NAMALWA (cell line): ENCODE measurements around the gene PANK2.
"Not testable (repeated sequence)": the region's sequence is repeated elsewhere in the genome, so short reads cannot be mapped to it uniquely, and the experiment has no call there.

Experiments used
- DNase-seq: peaks from one replicate; pipeline ENCODE4 v3.0.0-alpha.2; 2015; ENCODE audit warnings: low spot score

PANK2 gene

GRCh38 chr20:3927486-3928291 lies 38.5 kb downstream of the PANK2 start:
- DNase-seq: peak; percentile 30

DNA sequence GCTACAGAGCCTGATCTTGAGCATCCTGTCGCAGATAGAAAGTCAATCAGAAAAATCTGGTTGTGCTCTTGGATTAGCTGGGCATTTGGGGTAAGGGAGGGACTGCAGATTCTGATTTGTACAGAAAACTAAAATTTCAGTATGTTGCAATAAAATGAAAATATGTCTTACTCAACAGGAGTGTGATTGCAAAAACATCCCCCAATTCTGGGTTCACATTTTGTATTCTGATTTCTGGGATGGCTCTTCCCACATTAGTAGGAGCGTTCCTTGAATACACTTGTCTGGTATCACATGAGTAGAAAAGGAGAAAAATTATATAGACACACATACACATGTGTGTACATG lies 40.5 kb downstream of the PANK2 start:
- DNase-seq: no peak

DNA sequence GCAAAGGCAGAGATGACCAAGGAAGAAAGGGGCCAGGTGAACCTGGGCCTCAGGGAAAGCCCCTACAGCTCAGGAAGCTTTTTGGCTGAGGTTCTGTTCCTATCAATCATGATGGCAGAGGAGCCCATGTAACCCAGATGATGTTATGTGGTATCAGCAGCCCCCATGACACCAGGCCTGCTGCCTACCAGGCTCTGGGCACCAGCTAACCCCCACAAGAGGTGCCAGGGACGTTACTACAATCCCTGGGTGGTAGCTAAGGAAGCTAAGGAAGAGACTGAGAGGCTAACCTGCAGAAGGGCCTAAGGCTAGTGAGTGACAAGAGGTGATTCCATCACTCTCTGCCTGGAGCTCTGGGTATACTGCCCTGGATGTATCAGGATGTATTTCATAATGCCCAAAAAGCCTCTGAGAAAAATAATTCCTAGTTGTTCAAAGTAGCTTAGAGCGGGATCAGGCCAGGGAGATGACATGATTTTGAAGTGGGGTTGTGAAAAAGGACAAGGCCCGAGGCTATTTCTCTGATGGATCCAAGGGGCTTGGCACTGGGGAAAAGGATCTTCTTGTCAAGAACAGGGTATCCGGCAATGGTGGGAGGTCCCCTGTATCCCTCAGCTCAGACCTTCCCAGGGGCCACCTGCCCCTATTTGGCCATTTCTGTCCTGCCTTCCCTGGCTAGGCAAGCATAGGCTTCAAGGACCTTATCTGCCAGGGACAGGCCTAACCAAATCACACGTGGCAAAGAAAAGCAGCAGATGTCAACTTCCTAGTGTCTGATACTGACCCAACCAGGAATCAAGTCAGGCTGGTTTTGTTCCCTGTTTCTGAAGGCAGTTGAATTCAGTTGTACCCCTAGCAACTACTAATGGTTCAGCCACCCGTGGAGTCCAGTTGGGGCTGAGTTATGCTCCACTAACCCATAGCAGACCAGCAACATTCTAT lies 41.3 kb downstream of the PANK2 start:
- DNase-seq: no peak

- DNase-seq: no peak
Observed at GRCh38 chr20:3931664-3932063, 42.5 kb downstream of the PANK2 start.

DNA sequence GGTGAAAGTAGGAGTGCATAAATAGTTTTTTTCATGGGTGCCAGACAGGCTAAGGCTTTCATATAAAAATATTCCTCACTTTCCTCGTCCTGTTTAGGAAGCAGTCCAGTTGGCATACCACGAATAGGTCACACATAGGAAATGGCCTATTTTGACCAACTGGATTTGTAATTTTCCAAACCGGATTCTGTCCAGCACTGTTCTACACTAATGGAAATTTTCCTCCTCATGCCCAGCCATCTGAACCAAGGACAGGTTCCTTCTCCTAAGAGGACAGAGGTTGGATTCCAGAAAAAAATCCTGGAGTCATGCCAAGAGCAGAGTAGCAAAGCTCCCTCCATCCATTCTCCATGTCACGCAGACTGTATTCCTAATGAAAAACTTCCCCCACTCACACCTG lies 43.1 kb downstream of the PANK2 start:
- DNase-seq: no peak

- DNase-seq: peak; percentile 37
Observed at GRCh38 chr20:3932681-3933080, 43.5 kb downstream of the PANK2 start.

- DNase-seq: no peak
Observed at GRCh38 chr20:3933218-3933617, 44.0 kb downstream of the PANK2 start.

DNA sequence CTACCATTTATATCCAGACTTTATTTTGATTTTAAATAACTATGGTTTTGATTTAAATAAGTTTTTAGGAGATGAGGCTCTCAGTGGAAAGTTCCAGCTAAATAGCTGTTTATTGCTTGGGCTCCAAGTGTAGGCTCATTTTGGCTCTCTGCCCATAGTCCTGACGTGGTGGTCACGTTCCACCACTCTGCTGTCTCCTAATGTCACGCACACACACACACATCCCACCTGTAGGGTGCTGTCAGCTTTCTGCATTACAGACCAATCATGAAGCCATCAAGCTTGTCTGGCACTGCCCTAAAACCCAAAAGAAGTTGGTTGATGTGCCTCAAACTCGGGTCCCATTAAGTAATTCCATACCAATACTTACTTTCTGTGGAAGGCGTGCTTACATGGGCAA lies 45.4 kb downstream of the PANK2 start:
- peak; percentile 32 for DNase-seq

- no peak for DNase-seq
Observed at GRCh38 chr20:3935295-3935955, 46.2 kb downstream of the PANK2 start.

- peak; percentile 18 for DNase-seq
Observed at GRCh38 chr20:3935956-3936340, 46.8 kb downstream of the PANK2 start.

GRCh38 chr20:3937618-3938017 lies 48.4 kb downstream of the PANK2 start:
- no peak for DNase-seq

- DNase-seq: no peak
Observed at GRCh38 chr20:3940905-3941304, 51.7 kb downstream of the PANK2 start.

DNA sequence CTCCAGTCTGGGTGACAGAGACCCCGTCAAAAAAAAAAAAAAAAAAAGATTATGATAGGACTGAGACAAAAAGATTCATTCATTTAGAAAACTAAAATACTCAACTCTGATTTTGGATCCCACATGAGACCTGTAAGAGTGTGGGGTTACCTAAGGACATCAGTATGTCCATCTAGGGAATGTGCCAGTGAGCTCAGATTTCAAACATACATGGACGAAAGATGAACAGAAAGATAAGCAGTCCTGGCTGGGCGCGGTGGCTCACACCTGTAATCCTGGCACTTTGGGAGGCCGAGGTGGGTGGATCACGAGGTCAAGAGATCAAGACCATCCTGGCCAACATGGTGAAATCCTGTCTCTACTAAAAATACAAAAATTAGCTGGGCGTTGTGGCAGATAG lies 57.5 kb downstream of the PANK2 start:
- DNase-seq: not testable (repeated sequence)

DNA sequence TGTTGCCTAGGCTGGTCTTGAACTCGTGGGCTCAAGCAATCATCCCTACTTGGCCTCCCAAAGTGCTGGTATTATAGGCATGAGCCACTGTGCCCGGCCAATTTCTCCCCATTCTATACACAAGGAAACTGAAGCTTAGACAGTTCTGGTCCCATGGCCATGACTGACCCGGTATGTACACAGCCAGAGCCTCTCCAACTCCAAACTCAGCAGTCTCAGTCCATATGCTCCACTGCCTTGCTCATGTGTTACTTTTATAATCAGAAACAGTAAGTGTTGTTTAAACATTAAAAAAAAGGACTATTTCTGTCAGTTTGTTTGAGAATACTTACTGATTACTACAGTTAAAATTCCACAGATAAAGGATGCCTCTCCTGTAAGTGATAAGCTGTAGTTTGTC lies 75.5 kb downstream of the PANK2 start:
- no peak for DNase-seq

- no peak for DNase-seq
Observed at GRCh38 chr20:3966571-3966970, 77.4 kb downstream of the PANK2 start.

DNA sequence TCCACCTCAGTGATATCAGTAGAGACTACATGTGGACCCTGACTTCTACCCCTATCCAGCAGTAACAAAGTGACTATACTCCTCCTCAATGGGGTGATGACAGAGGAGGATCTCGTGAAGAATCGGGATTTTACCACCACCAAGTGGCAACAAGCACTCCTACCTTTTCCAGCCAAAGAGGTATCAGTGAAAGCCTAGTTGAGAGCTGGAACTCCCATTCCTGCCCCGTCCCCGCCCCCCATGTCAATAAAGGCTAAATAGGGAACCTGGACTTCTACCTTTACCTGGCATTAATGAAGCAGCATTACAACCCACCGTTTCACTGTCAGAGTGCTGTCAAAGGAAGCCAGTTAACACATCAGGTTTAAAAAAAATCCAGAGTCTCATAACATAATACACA lies 80.8 kb downstream of the PANK2 start:
- DNase-seq: no peak

GRCh38 chr20:3971145-3971544 lies 82.0 kb downstream of the PANK2 start:
- DNase-seq: no peak

- no peak for DNase-seq
Observed at GRCh38 chr20:3972161-3972560, 83.0 kb downstream of the PANK2 start.

DNA sequence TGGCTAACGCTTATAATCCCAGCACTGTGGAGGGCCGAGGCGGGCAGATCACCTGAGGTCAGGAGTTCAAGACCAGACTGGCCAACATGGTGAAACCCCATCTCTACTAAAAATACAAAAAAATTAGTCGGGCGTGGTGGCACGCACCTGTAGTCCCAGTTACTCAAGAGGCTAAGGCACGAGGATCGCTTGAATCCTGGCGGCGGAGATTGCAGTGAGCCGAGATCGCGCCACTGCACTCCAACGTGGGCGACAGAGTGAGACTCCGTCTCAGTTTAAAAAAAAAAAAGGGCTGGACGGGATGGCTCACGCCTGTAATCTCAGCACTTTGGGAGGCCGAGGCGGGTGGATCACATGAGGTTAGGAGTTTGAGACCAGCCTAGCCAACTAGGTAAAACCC lies 83.4 kb downstream of the PANK2 start:
- DNase-seq: not testable (repeated sequence)

GRCh38 chr20:3973705-3974104 lies 84.5 kb downstream of the PANK2 start:
- no peak for DNase-seq

GRCh38 chr20:3976511-3976910 lies 87.3 kb downstream of the PANK2 start:
- no peak for DNase-seq
